ENCODE results near the gene PEAK3.

DNA sequence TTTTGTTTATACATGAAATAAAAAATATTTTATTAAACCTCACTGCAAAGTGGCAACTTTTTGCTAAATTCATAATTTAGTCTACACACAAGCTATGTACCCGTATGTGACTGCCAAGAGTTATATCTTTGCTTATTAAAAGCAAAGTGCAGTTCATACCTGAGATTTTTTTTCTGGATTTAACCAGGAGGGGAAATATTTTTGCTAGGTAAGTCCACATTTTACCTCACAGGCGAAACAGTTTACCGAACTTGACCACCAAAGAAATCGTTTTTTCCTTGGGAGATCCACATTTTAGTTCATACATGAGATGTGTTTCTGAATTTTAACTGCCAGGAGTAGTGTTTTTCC lies 13.5 kb downstream of the PEAK3 start:
- TF ChIP-seq CTCF (conservative IDR thresholded peaks at IDR 0.05 in 1 of 2, IDR thresholded peaks at IDR 0.05 in 1 of 2; ENCODE audit: extremely low read depth in 1 of 2, insufficient read depth in 1 of 2, low read depth in 1 of 2, low read length in 2 of 2) (no peak), EZH2 (IDR thresholded peaks at IDR 0.05; ENCODE audit: borderline replicate concordance, low read length) (no peak)

Data from mammary epithelial cell (primary cell).